COR-L47 (cell line): ENCODE results near the gene LPP.
"Not testable (repeated sequence)": the region's sequence is repeated elsewhere in the genome, so short reads cannot be mapped to it uniquely, and the experiment has no call there.

Experiments
- DNase-seq: peaks from one replicate; lab custom pipeline; 2025; lab: John Stamatoyannopoulos, UW

Gene LPP, protein sequence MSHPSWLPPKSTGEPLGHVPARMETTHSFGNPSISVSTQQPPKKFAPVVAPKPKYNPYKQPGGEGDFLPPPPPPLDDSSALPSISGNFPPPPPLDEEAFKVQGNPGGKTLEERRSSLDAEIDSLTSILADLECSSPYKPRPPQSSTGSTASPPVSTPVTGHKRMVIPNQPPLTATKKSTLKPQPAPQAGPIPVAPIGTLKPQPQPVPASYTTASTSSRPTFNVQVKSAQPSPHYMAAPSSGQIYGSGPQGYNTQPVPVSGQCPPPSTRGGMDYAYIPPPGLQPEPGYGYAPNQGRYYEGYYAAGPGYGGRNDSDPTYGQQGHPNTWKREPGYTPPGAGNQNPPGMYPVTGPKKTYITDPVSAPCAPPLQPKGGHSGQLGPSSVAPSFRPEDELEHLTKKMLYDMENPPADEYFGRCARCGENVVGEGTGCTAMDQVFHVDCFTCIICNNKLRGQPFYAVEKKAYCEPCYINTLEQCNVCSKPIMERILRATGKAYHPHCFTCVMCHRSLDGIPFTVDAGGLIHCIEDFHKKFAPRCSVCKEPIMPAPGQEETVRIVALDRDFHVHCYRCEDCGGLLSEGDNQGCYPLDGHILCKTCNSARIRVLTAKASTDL

DNA sequence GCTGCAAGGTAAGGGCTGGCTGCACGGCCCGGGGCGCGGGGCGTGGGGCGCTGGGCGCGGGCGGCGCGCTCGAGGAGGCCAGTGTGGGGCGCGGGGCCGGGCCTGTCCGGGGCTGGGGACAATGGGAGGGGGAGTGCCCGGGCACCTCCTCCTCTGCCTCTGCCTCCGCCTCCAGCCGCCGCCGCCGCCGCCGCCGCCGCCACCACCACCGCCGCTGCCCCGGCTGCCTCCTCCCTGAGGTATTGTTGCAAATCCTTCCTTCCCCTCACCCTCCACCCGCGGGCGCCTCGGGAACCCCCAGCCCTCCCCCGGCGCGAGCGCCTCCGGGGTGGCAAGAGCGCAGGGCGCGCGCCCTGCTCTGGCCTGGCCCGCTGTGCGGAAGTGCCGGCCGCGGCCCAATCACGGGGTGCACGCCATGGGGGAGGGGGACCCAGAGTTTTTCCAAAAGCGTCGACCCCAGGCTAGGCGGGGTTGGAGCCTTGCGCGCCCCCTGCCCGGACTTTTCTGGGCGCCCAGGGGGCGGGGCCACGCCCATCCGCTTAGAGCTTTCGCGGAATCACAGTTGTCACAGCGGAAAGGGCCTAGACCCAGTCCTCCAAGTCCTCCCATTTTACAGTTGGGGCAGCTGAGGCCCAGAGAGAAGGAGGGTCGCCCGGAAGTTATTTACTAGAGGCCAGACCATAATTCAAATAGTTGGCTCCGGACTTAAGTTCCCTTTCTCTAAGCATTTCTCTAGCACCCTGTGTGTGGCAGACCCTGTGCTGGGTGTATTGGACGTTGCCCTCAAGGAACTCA, at the start of gene LPP:
LPP (plus strand) TSS at position 144 of the 795 bp plus-strand sequence. CDS start 251,964 bp downstream, outside the sequence.
- DNase-seq: no peak

DNA sequence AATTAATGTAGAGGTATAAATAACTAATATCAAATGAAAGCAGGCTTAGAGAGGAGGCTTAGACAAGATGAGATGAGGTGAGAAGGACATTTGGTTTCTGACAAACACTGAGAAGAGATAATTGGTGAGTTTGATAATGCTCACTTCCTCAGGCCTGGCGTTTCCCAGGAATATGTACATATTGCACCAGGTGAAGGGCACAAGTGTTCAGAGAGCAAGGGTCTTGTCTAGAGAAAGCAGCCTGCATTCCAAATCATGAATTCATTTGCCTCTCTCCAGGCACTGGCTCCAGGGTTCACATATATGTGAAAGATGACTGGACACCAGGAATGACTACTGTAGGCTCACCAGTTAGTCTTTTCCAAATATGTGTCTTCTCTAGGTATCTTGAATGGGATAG, 48.0 kb upstream of the LPP start:
- DNase-seq: no peak

DNA sequence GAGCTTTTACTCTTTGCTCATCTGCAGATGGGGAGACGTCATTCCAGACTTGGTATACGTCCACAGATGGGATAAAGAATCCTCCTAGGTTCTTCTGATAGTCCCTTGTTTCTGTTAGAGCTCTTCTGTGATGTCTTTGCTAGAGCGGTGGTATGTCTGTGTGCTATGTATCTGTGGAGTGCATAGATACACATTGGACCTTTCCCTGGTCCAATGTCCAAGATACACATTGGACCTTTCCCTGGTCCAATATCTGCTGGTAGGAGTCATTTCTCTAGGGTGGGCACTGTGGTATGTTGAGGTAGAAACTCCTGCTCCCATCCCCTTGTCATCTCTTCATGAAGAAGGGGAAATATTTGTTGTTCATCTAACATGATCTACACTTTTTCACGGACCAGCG, 47.5 kb upstream of the LPP start:
- no peak for DNase-seq

DNA sequence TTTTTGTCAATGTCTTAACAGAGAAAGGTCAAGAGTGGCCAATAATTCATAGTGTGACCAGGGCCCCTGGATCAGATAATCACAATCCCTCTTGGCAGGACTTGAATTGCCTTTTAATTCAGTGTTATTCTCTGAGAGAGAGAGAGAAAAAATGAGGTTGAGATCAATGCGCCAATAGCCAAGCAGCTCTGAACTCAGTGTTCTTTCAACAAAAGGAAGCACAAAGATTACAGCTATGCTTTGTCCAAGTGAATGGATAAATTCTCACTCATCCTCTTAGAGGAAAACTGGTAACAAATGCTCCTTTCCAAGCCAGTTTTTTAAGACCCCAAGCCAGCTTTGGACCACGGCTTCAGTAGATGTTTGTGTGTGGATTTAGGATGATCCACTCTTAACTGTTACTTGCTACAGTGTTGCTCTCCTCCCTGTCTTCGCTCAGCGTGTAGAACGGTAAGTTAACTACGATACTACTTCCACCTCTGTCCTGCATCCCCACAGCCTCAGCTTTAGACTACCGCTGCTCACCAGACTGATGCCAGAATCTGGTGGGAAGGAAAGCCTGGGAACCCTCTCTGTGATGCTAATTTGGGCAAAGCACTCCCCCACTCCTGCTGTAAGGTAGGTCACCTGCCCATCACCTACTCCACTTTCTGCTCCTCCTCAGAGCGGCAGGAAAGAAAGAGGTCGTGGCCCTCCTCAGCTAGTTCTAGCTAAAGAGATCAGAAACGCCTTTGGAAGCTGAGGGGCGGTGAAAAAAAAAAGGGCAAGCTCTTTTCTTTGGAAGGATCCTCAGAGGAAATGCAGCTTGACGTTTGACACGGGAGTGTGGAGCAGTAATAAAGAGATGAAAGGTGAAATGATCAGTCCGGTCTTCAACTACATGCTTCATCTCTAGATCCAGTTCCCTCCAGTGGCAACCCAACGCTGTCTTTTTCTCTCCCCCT, 46.8 kb upstream of the LPP start:
- no peak for DNase-seq

DNA sequence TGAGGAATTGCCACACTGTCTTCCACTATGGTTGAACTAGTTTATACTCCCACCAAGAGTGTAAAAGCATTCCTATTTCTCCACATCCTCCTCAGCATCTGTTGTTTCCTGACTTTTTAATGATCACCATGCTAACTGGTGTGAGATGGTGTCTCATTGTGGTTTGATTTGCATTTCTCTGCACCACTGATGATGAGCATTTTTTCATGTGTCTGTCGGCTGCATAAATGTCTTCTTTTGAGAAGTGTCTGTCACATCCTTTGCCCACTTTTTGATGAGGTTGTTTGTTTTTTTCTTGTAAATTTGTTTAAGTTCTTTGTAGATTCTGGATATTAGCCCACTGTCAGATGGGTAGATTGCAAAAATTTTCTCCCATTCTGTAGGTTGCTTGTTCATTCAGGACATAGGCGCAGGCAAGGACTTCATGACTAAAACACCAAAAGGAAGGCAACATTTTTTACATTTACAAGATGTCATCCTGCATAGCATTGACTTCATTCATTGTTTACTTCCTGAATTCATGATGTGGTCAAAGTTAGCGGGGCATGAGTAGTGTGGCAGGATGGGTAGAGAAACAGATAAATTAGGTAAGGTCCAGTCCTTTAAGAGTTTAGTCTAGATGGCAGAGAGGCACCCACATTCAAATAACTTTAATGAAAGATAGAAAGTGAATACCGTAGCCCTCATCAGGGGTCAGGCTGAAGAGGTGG, 45.1 kb upstream of the LPP start:
- no peak for DNase-seq

DNA sequence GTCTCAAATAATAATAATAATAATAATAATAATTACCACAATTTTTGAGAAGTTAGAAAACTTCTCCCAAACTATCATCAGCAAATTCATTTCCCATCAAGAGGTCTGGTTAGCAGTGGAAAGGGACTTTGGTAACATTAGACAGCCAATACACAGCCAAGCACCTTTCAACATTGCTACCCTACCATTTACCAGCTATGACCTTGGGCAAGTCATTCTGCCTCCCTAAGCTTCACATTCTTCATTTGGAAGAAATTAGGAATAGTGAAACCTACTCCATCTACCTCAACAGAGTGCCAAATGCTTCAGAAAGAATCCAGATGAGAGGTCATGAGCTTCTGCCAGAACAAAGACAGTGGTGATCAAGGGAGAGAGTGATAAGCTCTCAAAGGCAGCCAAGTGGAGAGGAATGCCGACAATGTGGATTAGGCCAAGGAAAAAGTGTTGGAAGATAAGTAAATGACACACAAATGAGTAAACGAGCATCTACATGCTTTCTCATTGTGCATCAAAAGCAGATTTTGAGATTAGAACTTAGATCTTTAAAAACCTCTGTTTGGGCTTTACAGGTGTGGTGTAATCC, 42.9 kb upstream of the LPP start:
- no peak for DNase-seq

DNA sequence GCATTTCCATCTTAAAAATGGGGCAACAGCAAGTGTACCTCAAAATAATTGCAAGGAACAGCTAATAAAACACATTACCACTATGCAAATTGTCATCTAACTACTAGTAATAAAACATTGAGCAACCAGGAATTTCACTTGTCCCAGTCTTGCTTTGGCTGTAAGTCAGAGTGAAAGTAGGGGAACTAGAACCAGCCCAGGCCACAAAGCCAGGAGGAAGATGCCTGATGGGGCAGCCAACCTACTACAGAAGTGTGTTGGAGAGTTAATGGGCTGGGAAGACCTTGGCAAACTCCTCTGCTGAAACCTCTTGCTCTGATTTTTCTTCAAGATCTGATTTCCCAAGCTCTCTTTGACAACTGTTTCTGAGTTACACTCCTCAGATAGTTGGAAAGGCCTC, 40.2 kb upstream of the LPP start:
- no peak for DNase-seq

DNA sequence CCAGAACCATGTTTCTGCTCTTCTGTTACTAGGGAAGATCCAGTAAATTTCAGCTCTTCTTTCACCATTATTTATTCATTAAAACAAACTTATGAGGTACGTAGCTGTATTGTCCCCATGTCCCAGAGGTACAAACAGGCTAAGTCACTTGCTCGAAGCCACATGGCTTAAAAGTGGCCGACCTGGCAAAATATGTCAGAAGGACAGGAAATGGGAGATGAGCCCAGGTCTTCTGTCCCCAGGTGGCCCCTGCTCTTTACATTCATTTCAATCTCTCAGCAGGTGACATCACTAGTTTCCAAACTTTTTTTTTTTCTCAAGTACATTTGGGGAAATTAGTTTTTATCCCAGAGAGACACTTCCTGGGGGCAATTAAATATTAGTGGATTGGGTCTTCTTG, 34.1 kb upstream of the LPP start:
- no peak for DNase-seq

DNA sequence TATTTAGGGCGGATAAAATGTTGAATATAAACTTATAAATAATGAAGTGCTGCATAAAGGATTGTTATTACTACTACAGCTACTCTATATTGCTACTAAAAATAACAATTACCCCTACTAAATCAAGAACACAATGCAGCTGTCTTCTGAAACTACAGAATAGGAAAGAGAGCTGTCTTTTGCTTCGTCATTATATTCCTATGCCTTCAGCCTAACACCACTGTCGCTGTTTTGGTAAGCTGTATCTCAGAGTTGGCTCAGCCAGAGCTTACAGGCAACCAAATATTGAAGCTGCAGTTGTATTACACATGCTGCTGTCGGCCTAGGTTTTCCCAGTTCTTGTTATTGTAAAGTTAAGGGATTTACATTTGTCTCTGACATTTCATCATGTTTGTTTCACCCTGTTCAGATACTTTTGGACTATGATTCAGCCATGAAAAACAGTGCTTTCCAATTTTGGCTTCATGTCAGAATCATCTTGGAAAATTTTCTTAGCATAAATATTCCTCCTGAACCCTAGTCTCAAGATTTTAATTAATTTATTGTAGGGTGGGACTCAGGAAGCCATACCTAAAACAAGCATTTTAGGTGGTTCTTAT, 31.3 kb upstream of the LPP start:
- DNase-seq: no peak

DNA sequence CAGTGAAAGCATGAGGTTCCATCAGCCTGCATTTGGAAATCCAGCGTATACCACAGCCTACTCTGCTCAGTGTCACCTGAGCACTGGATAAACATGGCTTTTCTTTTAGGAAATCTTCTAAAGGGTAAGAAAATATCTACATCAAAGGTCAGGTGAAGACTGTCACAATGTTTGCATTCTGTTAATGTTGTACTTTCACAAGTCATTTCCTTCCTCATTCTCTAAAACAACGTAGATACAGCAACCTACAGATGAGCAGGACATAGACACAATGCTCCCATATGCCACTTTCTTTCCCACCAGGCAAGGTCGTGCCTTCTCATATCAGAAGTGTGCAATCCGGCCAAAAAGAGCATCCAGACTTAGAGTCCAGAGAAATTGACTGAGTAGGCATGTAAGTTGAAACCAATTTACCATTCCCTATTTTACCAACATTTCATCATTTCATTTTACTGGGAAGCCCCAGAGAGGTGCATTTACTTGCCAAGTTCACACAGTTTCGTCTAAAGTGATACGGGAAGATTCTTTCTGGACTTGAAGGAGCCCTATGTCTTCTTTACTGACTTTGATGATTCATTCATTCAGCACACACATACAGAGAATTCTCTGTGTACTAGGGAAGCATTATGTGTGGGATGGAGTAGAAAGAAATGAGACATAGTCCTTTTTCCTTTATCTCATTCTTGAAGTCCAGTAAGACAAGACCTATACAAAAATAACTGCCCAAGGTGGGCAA, 30.6 kb upstream of the LPP start:
- no peak for DNase-seq

DNA sequence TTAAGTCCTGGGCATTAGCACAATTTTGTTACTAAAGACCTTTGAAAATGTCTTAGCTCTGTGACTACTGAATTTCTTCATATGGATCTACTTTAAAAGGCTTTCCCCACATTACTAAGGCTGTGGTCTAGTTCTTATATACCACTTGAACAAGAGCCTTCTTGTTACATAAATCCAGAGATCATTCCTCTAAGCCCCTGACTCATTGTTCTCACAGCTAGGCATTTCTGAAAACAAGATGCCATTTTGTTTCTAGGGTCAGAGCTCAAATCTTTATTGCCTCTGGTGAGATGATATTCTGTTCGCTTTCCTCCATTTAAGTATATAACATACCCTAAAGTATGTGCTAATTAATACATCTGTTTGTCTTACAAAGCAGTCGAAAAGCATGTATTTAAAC, 29.8 kb upstream of the LPP start:
- DNase-seq: no peak

DNA sequence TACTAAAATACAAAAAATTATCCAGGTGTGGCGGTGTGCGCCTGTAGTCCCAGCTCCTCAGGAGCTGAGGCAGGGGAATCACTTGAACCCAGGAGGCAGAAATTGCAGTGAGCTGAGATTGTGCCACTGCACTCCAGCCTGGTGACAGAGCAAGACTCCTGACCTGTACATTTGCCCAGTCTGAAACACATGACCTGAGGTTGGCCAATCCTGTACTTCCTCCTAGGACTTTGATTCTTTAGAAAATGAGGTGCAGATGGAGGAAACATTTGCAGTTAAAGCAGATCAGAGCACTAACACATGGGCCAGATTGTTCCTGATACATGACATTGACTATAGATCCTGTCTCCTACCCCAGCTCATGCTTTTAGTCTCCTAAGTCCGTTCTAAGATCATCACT, 28.9 kb upstream of the LPP start:
- DNase-seq: no peak

DNA sequence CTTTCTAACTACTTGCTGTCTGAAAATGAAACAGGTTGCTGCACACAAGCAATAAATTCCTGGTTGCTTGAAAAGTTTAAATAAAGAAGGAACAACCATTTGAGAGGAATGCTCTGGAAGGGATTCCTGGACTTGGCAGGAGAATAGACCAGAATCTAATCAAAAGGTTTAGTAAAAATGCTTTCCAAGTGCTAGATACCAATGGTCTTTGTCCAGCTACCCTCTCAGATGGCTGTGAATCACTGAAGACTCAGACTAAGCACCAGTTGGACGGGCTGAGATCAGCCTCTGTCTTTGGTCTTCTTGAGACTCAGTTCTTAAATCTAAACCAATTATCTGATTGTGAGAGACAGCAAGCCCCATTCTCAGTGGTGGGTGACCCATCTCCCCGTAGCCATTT, 27.7 kb upstream of the LPP start:
- no peak for DNase-seq

DNA sequence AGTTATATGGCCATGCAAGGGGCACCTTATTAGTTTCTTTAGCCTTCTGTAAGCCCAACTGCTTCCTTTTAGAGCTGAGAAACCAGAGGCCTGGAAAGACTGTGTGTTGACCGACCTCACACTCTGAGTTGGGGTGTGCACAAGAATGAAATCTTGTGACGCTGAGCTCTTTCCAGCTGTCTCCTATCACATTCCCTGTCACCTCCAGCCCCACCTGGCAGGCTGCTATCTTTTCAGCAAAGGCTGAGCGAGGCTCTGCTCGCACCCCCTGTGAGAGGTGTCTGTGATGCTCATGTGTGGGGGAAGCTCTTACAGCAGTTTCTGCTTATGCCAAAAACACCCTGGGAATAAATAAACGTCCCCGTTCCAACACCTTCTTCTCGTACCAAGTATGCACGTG, 27.0 kb upstream of the LPP start:
- DNase-seq: no peak

DNA sequence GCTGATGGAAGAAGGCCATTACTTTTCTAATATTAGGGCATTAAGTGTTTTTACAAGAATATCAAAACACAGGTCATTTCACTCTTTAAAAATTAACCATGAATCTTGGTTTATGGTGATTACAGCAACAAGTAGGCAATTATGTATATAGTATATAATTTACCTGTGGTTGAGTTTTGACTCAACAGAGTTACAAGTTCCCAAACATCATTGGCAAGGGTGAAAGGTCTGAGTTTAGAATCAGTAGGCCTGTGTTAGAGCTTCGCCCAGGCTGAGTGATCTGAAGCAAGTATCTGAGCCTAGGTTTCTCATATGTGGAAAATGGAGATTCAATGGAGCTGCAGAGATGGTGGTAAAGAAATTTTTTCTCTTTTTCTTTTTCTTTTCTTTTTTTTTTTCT, 25.1 kb upstream of the LPP start:
- DNase-seq: no peak

DNA sequence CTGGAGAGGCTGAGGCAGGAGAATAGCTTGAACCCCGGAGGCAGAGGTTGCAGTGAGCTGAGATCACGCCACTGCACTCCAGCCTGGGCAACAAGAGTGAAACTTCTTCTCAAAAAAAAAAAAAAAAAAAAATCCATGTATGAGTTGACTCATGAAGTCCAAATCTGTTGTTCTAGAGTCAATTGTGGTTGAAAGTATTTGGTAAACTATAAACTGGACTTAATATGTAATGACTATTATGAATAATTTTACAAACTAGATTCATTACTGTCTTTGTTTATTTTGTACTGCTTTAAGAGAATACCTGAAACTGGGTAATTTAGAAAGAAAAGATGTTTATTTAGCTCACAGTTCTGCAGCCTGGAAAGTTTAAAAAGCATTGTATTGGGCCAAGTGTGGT, 22.9 kb upstream of the LPP start:
- DNase-seq: not testable (repeated sequence)

DNA sequence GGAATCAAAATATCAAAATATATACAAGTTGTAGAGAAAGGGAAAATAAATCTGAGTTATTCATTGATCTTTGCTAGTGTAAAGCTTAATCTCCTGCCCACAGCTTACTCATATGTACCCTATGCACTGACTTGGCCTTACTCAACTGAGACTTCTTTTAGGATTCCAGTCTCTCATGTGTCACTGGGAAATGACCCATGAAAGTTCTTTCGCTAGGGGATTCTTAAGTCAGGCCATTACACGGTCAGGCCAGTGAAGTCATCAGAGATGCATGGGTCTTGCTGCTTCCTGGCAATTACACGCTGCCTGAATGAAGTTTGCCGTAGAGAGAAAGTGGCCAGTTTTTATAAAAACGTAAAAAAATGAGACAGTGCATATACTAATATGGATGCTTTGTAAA, 20.7 kb upstream of the LPP start:
- DNase-seq: no peak

DNA sequence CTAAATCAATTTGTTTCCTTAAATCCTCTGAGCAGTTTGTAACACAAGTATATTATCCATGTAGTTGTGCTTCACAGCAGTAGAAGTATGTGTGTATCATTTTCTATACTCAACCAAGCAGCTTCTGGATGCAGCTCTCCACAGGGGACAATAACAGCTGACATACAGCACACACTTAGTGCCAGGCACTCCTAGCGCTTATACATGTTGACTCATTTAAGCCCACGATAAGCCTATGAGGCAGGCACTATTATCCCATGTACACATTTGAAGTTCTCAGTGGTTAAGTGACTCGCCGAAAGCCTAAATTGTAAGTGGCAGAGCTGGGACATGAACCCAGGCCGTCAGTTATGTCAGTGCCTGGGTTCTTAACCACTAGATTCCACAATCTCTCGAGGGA, 20.3 kb upstream of the LPP start:
- no peak for DNase-seq

DNA sequence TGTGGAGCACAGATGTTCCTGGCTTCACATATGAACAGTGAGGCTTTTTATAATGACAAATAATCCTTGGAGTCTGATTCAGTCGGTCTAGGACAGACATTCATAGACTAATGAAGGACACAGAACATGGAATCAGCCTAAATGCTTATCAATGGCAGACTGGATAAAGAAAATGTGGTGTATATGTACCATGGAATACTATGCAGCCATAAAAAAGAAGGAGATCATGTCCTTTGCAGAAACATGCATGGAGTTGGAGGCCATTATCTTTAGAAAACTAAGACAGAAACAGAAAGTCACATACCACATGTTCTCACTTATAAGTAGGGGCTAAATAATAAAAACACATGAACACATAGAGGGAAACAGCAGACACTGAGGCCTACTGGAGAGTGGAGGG, 19.9 kb upstream of the LPP start:
- no peak for DNase-seq

DNA sequence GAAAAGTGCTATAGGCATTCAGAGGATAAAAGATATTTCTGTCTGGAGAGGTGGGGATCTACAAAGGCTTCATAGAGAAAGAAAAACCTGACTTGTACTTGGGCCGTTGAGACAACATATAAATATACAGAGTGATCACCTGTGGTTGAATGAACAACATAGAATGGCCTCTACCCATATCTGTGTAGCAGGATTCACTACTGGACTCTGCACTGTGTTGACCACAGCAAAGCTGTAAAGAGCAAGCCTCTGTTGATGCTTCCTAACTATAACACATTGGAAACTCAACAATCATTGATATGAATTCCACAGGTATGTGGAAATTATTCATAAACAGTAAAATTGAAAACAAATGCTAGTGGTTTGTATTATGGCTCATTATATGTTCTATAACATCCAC, 19.1 kb upstream of the LPP start:
- no peak for DNase-seq
